ENCODE results near the gene TNFAIP8L2.
"Not testable (repeated sequence)": the region's sequence is repeated elsewhere in the genome, so short reads cannot be mapped to it uniquely, and the experiment has no call there.

TNFAIP8L2 gene

GRCh38 chr1:151189637-151190445, 33.4 kb downstream of the TNFAIP8L2 start, which contains the start of gene VPS72:
TSS of gene VPS72 (minus strand) at chr1:151190197. CDS start at chr1:151190121, 76 bp downstream.
- Histone ChIP-seq H3K9ac (ENCODE audit: low read depth, low read length) (peak within 1 kb of the TSS; percentile 99), H3K4me1 (ENCODE audit: insufficient read depth, low read length) (peaks cover 5% of the 10 kb centered on the region; the same call in 1 of the 2 replicates), H3K9me3 (ENCODE audit: control insufficient read depth, insufficient read depth, low read length) (no peaks in the 10 kb centered on the region), H3K36me3 (ENCODE audit: insufficient read depth, low read length) (peaks cover 7% of the 10 kb centered on the region; the same call in 1 of the 2 replicates)

DNA sequence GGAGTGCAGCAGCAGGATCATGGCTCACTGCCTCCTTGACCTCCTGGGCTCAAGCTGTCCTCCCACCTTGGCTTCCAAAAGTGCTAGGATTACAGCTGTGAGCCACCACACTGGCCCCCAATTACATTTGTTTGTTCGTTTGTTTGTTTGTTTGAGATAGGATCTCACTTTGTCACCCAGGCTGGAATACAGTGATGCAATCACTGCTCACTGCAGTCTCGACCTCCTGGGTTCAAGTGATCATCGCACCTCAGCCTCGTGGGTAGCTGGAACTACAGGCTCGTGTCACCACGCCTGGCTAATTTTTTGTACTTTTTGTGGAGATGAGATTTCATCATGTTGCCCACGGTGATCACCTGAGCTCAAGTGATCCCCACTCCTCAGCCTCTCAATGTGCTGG, 35.6 kb downstream of the TNFAIP8L2 start:
- Histone ChIP-seq H3K36me3 (ENCODE audit: insufficient read depth, low read length) (no peaks in the 10 kb centered on the region), H3K4me1 (ENCODE audit: insufficient read depth, low read length) (peaks cover 5% of the 10 kb centered on the region; the same call in 1 of the 2 replicates), H3K9ac (ENCODE audit: low read depth, low read length) (no peak overlapping the region), H3K9me3 (ENCODE audit: control insufficient read depth, insufficient read depth, low read length) (no peaks in the 10 kb centered on the region)

GRCh38 chr1:151193304-151193703, 36.9 kb downstream of the TNFAIP8L2 start:
- Histone ChIP-seq H3K4me1 (ENCODE audit: insufficient read depth, low read length) (peaks cover 8% of the 10 kb centered on the region; the same call in 1 of the 2 replicates), H3K9me3 (ENCODE audit: control insufficient read depth, insufficient read depth, low read length) (no peaks in the 10 kb centered on the region), H3K36me3 (ENCODE audit: insufficient read depth, low read length) (no peaks in the 10 kb centered on the region), H3K9ac (ENCODE audit: low read depth, low read length) (no peak overlapping the region)

- H3K4me1 ChIP-seq (ENCODE audit: insufficient read depth, low read length) = peaks cover 8% of the 10 kb centered on the region; the same call in 1 of the 2 replicates
- H3K9me3 ChIP-seq (ENCODE audit: control insufficient read depth, insufficient read depth, low read length) = no peaks in the 10 kb centered on the region
- no peak overlapping the region for H3K9ac ChIP-seq (ENCODE audit: low read depth, low read length)
These were observed 37.4 kb downstream of the TNFAIP8L2 start for GRCh38 chr1:151193856-151194255.

GRCh38 chr1:151194894-151195594, 38.6 kb downstream of the TNFAIP8L2 start:
- H3K4me1 ChIP-seq (ENCODE audit: insufficient read depth, low read length); H3K9me3 ChIP-seq (ENCODE audit: control insufficient read depth, insufficient read depth, low read length); H3K36me3 ChIP-seq (ENCODE audit: insufficient read depth, low read length): not testable (repeated sequence)
- peak overlapping the region; percentile 44; the same call in 1 of the 2 replicates for H3K9ac ChIP-seq (ENCODE audit: low read depth, low read length)

More at GRCh38 chr1:151193856-151194255, 37.4 kb downstream of the TNFAIP8L2 start:
- no peaks in the 10 kb centered on the region for H3K36me3 ChIP-seq (ENCODE audit: insufficient read depth, low read length)

DNA sequence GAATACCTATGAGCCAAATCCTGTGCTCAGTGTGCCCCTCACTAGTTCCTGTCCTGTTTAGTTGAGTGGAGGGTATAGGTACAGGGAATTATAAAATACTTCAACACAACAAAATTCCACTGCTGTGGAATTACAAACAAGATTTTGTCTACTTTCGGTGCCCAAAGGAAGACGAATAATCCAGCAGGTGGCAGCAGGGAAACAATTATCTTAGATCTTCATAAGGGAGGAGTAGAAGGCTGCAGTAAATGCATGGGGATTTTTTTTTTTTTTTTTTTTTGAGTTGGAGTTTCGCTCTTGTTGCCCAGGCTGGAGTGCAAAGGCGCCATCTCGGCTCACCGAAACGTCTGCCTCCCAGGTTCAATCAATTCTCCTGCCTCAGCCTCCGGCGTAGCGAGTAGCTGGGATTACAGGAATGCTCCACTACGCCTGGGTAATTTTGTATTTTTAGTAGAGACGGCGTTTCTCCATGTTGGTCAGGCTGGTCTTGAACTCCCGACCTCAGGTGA, 39.9 kb downstream of the TNFAIP8L2 start:
- Histone ChIP-seq H3K4me1 (ENCODE audit: insufficient read depth, low read length) (peaks cover 8% of the 10 kb centered on the region; the same call in 1 of the 2 replicates), H3K36me3 (ENCODE audit: insufficient read depth, low read length) (no peaks in the 10 kb centered on the region), H3K9me3 (ENCODE audit: control insufficient read depth, insufficient read depth, low read length) (no peaks in the 10 kb centered on the region), H3K9ac (ENCODE audit: low read depth, low read length) (peak overlapping the region; percentile 29; the same call in 1 of the 2 replicates)

DNA sequence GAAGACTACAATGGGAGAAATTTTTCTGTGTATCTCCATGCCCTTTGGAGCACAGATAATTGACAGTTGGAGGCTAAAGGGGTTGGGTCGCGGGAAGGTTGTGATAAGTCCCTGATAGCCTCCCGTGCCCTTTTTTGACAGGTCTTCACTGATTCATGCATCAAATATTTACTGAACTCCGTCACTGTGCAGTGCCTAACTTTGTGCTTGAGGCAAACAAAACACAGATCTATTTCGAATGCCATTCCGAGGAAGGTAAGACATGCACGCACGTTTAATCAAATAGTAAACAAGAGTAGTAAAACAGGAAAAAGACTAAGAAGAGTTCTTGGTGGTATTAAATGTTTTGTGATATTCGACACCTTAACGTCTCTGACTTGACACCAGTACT, 41.4 kb downstream of the TNFAIP8L2 start:
- H3K9me3 ChIP-seq (ENCODE audit: control insufficient read depth, insufficient read depth, low read length) = no peaks in the 10 kb centered on the region
- peak overlapping the region; percentile 100 for H3K9ac ChIP-seq (ENCODE audit: low read depth, low read length)
- peaks cover 8% of the 10 kb centered on the region; the same call in 1 of the 2 replicates for H3K4me1 ChIP-seq (ENCODE audit: insufficient read depth, low read length)
- peaks cover 6% of the 10 kb centered on the region for H3K36me3 ChIP-seq (ENCODE audit: insufficient read depth, low read length)

DNA sequence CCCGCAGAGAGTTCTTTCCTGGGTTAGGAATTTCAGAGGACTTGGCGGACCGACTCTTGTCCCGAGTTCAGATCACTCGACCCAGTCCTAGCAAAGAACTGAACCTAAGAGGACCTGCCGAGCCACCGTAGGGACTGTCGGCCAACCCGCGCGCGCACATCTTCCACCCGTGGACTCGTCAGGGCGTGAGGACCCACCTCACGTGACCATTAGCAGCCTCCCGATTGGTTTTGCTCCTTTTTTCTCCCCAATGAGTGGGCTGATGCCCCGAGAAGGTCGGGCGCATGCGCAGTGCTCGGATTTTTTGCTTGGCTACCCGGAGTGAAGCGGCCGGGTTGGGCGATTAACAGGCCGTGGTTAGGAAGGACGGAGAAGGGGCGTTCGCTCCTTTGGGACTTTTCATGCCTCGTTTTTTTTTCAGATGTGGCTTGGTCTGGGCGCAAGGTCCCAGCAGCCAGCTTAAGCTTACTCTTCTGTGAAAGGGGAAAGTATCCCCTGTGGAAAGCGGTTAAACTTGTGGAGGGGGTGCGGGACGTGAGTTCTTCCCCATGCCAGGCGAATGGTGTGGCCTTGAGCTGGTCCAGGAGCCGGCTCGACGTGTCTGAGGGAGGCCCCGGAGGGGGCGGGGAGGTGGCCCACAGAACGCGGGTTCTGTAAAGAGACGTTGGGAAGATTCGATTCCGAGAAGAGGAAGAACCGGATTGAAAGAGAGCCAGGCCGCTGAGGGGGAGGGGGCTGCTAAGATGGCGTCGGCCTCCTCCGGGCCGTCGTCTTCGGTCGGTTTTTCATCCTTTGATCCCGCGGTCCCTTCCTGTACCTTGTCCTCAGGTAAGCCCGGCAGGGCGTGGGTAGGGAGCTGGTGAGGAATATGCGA, 42.0 kb downstream of the TNFAIP8L2 start, which contains the start of gene PIP5K1A:
PIP5K1A (plus strand) TSS at position 299 of the 874 bp plus-strand sequence; CDS start at position 744, 445 bp downstream.
- Histone ChIP-seq H3K9ac (ENCODE audit: low read depth, low read length) (peak within 1 kb of the TSS; percentile 100), H3K9me3 (ENCODE audit: control insufficient read depth, insufficient read depth, low read length) (no peaks in the 10 kb centered on the region), H3K36me3 (ENCODE audit: insufficient read depth, low read length) (peaks cover 8% of the 10 kb centered on the region), H3K4me1 (ENCODE audit: insufficient read depth, low read length) (peaks cover 8% of the 10 kb centered on the region; the same call in 1 of the 2 replicates)

- 0 out of 2 replicates have a peak, but pooled peaks cover 3% of the 10 kb centered on the region for H3K4me1 ChIP-seq (ENCODE audit: insufficient read depth, low read length)
- peak overlapping the region; percentile 100 for H3K9ac ChIP-seq (ENCODE audit: low read depth, low read length)
- peaks cover 8% of the 10 kb centered on the region for H3K36me3 ChIP-seq (ENCODE audit: insufficient read depth, low read length)
- H3K9me3 ChIP-seq (ENCODE audit: control insufficient read depth, insufficient read depth, low read length) = no peaks in the 10 kb centered on the region
These were observed 43.6 kb downstream of the TNFAIP8L2 start for GRCh38 chr1:151199873-151200581.

GRCh38 chr1:151205381-151205965, 49.0 kb downstream of the TNFAIP8L2 start:
- H3K9me3 ChIP-seq (ENCODE audit: control insufficient read depth, insufficient read depth, low read length); H3K9ac ChIP-seq (ENCODE audit: low read depth, low read length); H3K4me1 ChIP-seq (ENCODE audit: insufficient read depth, low read length): not testable (repeated sequence)
- peaks cover 17% of the 10 kb centered on the region for H3K36me3 ChIP-seq (ENCODE audit: insufficient read depth, low read length)

Data from ES-I3 (cell line).